Measurements from ENCODE around the gene ANKUB1.
"Not testable (repeated sequence)": the region's sequence is repeated elsewhere in the genome, so short reads cannot be mapped to it uniquely, and the experiment has no call there.

ANKUB1 gene, protein sequence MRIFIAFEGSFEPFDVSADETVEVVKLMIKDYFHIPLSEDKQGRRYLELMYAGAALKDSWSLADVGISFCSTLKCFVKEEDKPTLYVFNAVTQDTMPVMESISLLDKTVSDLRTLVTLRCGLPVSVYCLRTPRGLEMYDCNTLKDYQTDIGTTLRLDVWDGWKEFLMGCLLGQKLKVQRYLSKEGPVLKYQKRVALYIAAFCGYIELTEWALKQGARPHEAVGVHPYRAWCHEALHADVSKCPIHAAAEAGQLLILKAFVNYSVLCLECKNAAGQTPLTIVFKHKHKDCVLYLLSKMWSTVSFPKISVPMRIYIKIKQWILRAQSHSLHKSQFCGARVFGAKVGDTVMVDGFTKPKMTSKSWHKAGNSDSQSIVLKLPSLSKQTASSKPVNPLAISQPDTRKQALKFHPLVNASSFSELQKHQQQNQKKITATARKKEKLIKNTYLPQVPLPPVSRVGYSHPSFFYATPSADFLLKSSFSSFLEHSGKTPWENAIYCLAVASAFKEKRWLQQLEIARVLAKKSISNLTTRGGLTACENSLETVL

DNA sequence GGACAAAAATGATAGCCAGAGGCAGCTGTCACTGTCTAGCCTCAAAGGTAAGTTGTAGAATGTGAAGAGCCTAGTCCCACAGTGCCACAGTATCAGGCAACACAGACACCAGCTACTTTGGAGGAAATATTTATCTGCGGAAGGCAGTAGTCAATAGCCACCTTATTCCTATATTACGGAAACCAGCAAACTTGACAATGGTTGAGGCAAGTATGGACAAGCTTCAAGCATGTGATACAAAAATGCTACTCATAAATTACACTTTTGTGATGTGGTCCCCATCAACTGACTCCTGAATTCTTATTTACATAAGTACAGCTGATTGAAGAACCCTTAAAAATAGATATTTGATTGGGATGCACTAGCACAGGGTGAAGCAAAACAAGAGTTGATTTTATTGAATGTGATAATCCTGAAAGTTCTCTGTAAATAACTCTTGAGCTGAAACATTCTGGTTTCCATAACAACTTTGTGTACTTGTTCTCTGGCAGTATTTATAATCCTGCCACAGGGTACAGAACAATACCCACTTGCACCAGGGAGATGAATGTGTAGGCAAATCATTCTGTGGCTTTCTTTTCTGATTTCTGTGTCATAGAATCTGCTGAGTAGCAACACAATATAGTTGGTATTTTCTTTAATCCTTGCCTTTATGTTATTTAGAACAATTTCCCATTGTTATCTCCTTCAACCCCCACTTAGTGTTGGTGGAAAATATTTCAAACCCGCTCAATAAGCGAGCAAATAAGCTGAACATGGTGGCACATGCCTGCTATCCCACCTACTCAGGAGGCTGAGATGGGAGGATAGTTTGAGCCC lies at the start of gene ANKUB1:
TSS of gene ANKUB1 (minus strand) at position 103 of the 819 bp plus-strand sequence. CDS start 188 bp downstream, outside the sequence.
- DNase-seq, result no peak

GRCh38 chr3:149839896-149840295 lies 47.5 kb upstream of the ANKUB1 start:
- no peak for DNase-seq

- not testable (repeated sequence) for DNase-seq
Observed at GRCh38 chr3:149839469-149839868, 47.1 kb upstream of the ANKUB1 start.

DNA sequence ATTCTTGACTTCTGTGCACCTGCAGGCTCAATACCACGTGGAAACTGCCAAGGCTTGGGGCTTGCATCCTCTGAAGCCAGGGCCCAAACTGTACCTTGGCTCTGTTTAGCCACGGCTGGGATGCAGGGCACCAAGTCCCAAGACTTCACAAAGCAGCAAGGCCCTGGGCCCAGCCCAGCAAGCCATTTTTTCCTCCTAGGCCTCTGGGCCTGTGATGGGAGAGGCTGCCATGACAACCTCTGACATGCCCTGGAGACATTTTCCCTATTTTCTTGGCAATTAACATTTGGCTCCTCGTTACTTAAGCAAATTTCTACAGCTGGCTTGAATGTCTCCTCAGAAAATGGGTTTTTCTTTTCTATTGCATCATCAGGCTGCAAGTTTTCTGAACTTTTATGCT lies 46.1 kb upstream of the ANKUB1 start:
- DNase-seq, result not testable (repeated sequence)

DNA sequence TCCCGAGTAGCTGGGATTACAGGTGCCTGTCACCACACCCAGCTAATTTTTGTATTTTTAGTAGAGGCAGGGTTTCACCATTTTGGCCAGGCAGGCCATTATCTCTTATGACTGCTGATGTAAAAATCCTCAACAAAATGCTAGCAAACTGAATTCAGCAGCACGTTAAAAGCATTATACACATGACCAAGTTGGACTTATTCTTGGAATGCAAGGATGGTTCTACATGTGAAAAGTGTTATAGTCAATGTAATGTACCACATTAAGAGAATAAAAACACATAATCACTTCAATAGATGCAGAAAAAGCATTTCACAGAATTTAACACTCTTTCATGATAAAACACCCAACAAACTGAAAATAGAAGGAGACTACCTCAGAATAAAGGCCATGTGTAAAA lies 40.9 kb upstream of the ANKUB1 start:
- DNase-seq, result no peak

DNA sequence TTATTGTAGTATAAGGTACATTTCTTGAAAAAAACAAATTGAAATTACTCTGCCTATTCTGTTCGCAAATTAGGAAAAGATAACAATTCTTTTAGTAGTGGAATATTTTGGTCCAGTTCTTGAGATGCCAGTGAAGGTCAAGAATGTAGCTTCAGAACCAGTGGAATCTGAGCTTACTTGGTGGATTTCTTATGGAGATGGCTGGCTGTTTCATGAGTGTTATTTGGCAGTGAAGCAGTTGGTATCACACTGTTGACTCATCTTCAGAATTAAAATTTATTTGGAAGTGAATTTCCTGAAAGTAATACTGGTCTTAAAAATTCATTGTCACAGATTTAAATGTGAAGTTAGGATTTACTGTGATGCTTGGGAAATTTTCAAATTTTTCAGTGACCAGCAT lies 39.7 kb upstream of the ANKUB1 start:
- DNase-seq, result no peak

GRCh38 chr3:149831321-149831720 lies 39.0 kb upstream of the ANKUB1 start:
- DNase-seq, result no peak

- DNase-seq, result no peak
Observed at GRCh38 chr3:149830902-149831301, 38.5 kb upstream of the ANKUB1 start.

DNA sequence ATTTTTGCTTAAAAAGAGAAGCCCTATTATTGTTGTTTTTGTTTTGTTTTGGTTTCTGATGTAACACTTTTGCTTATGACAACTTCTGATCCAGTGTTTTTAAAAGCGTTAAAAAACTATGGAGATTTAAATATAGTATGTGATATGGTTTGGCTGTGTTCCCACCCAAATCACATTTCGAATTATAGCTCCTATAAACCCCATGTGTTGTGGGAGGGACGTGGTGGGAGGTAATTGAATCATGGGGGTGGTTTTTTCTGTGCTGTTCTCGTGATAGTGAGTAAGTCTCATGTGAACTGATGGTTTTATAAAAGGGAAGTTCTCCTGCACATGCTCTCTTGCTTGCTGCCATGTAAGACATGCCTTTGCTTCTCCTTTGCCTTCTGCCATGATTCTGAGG lies 37.3 kb upstream of the ANKUB1 start:
- DNase-seq, result not testable (repeated sequence)

DNA sequence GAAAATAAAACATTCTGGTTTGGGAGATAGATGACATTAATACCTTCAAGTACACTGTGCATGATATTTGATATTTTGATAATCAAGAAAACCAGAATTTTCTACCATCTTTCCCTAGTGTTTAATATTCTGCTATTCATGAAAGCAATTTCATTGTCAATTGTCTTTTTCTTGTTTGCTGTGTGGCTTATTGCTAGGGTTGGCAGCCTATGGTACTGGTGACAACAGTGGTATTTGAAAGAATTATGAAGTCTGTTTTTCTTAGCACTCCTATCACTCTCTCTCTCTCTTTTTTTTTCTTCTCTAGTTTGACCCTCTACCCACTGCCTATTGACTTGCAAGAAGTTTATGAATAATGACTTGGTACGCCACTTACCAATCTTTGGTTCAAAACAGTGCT lies 36.0 kb upstream of the ANKUB1 start:
- DNase-seq, result no peak

DNA sequence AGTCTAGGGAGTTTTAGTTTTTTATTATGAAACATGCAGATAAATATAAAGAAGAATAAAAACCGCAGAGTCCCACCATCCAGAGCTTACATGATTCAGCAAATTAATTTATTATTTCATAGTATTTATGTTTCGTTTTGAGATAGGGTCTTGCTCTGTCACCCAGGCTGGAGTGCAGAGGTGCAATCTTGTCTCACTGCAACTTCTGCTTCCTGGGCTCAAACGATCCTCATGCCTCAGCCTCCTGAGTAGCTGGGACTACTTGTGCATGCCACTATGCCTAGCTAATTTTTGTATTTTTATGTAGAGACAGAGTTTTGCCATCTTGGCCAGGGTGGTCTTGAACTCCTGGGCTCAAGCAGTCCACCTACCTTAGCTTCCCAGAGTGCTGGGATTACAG lies 34.3 kb upstream of the ANKUB1 start:
- no peak for DNase-seq

GRCh38 chr3:149820183-149820582 lies 27.8 kb upstream of the ANKUB1 start:
- no peak for DNase-seq

- DNase-seq, result no peak
Observed at GRCh38 chr3:149819432-149819831, 27.1 kb upstream of the ANKUB1 start.

DNA sequence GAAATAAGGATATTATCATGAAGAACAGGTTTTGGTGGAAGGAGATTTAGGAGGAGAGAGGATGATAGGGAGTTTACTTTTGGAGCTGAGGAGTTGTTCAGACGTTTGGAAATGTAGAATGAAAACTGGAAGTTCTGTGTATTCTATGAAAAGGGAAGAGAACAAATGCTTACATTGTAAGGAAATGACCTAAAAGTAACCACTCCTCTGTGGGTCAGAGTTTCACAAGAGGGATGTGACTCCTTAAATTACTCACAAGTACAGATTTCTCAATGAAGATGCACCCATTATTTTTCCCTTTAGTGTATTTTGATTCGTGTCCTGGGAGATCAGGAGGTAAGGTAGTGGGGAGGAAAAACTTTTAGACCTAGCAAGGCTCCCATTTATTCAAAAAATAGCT lies 24.6 kb upstream of the ANKUB1 start:
- no peak for DNase-seq

- DNase-seq, result no peak
Observed at GRCh38 chr3:149816311-149816710, 24.0 kb upstream of the ANKUB1 start.

- no peak for DNase-seq
Observed at GRCh38 chr3:149815728-149816127, 23.4 kb upstream of the ANKUB1 start.

DNA sequence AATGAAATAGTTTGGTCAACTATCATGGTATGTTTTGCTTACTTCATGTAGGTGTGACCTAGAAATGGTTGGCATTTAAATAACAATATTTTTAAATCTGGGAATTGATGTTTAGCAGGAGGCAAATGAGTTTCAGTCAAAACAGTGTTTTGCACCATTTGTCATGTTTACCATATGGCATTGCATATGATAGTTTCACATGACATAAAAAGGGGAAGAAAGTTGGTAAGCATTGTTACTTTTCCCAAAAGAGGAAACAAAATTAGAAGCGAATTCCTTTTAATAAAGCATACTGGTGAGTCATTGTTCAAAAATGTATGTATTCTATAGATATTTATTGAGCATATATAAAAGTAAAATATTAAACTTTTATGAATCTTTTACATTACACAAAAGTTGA lies 23.0 kb upstream of the ANKUB1 start:
- DNase-seq, result no peak

- peak; percentile 4 for DNase-seq
Observed at GRCh38 chr3:149813367-149814281, 21.3 kb upstream of the ANKUB1 start.

GRCh38 chr3:149812606-149813366 lies 20.4 kb upstream of the ANKUB1 start, which contains the start of gene RNF13:
Gene RNF13 (plus strand): TSS chr3:149813215. CDS start chr3:149846027, 32,812 bp downstream.
- peak; percentile 91 for DNase-seq

DNA sequence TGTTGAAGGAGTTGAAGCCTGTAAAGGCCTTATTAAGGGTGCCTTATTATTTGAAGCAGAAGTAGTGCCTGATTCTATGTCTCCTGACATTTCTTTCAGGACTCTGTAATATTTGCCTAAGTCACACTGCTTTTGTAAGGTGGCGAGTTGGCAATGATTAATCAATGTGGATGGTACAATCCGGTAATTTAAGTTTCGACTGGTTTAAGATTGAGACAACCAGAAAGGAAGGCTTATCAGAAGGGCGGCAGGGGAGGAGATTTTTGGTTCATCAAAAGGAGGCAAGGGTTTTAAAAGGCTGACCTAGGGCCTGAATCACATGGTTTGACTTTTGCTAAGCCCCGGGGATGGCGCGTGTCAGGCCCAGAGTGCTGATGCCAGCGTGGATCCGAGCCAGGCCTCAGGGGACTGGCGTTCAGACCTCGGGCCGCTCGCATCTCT lies 19.8 kb upstream of the ANKUB1 start:
- DNase-seq, result no peak

GRCh38 chr3:149810846-149811245 lies 18.5 kb upstream of the ANKUB1 start:
- DNase-seq, result no peak

DNA sequence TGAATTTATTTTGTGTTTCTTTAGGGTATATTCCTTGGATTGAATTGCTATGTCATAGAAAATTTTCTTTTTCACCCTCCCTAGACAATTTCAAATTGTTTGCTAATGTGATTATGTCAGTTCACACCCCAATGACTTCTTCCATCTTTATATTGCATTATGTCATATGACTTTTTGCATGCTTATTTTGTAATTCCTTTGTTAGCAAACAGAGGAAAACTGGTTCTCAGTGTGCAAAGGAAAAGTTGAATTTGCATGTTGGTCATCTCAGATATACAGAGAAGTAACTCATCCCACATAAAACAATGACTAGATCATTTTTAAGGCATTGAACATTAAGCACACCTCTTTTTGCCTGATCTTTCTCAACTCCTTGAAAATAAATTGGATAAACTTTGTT lies 17.3 kb upstream of the ANKUB1 start:
- no peak for DNase-seq

Data from CD4-positive, alpha-beta T cell treated with Interferon gamma for 1 hour (primary cell).